Measurements from ENCODE around the gene CIRBP. TPM values are rescaled to one million over a fixed set of nuclear protein-coding genes. Genes with fewer than 3 reads are reported as not detected.

The CIRBP gene
- total and polyA plus RNA-seq, 2 of the 13 experiments (the other 11 are each of a cell fraction or from before 2014, with no cell fraction given), result 133 to 140 TPM

DNA sequence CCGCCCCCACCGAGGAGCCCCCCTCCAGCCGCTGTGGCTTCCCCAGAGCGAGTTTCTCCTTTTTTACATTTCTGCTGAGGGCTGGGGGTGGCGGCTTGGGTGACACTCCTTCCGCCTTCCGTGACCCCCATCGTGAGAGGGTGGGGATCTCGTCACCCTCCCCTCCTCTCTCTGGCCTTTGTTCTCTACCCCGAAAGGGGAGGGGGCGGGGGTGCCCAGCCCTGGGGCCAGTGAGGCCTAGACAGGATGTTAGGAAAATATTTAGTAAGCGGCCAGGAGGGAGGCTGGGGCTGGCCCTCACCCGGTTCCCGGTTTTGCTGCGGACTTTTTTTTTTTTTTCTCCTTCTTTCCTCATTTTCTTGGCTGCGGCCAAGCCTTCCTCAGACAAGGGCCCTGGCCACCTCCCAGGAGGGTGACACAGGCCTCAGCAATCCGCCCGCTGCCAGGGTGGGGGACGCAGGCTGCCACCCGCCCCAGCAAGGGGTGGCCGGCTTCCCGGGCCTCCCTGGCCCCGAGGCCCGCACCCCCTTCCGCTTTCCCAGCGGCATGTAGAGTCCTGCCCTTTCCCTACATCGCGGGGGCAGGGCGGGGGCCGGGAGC lies 16.8 kb upstream of the CIRBP start (continued):
- TF ChIP-seq GLI4 (CRISPR knock-in tag; IDR thresholded peaks at IDR 0.05; ENCODE audit: borderline replicate concordance) (no peak; the same call in 1 of the 2 replicates), NFATC3 (CRISPR knock-in tag; IDR thresholded peaks at IDR 0.05) (no peak), HOXA7 (CRISPR knock-in tag; IDR thresholded peaks at IDR 0.05) (no peak), ZNF83 (CRISPR knock-in tag; IDR thresholded peaks at IDR 0.05; ENCODE audit: borderline replicate concordance) (no peak), MED8 (CRISPR knock-in tag; IDR thresholded peaks at IDR 0.05; ENCODE audit: insufficient replicate concordance) (peak; percentile 61), ZNF546 (CRISPR knock-in tag; conservative IDR thresholded peaks at IDR 0.05) (0 out of 2 replicates have a peak, but pooled peaks have one; percentile 16), TCF7 (IDR thresholded peaks at IDR 0.05; ENCODE audit: low read depth) (peak; percentile 76; the same call in 1 of the 2 replicates), ZBTB20 (CRISPR knock-in tag; IDR thresholded peaks at IDR 0.05; ENCODE audit: borderline replicate concordance, low read depth) (no peak), PHF5A (CRISPR knock-in tag; IDR thresholded peaks at IDR 0.05; ENCODE audit: low read depth, unreplicated experiment) (no peak), SMAD3 (CRISPR knock-in tag; IDR thresholded peaks at IDR 0.05) (peak; percentile 62; the same call in 1 of the 2 replicates), CREB1 (IDR thresholded peaks at IDR 0.05) (0 out of 2 replicates have a peak, but pooled peaks have one; percentile 4), CREB1 (CRISPR knock-in tag; IDR thresholded peaks at IDR 0.05) (peak; percentile 19; the same call in 1 of the 2 replicates), SRSF1 (optimal IDR thresholded peaks at IDR 0.05; ENCODE audit: low read depth, low read length) (peak; percentile 48), ZNF891 (CRISPR knock-in tag; IDR thresholded peaks at IDR 0.05) (peak; percentile 30; the same call in 1 of the 2 replicates)
- TF ChIP-seq, protein P1, sequence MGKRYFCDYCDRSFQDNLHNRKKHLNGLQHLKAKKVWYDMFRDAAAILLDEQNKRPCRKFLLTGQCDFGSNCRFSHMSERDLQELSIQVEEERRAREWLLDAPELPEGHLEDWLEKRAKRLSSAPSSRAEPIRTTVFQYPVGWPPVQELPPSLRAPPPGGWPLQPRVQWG (CRISPR knock-in tag; IDR thresholded peaks at IDR 0.05; ENCODE audit: borderline replicate concordance, low read depth), result no peak
- TF ChIP-seq, protein P2, sequence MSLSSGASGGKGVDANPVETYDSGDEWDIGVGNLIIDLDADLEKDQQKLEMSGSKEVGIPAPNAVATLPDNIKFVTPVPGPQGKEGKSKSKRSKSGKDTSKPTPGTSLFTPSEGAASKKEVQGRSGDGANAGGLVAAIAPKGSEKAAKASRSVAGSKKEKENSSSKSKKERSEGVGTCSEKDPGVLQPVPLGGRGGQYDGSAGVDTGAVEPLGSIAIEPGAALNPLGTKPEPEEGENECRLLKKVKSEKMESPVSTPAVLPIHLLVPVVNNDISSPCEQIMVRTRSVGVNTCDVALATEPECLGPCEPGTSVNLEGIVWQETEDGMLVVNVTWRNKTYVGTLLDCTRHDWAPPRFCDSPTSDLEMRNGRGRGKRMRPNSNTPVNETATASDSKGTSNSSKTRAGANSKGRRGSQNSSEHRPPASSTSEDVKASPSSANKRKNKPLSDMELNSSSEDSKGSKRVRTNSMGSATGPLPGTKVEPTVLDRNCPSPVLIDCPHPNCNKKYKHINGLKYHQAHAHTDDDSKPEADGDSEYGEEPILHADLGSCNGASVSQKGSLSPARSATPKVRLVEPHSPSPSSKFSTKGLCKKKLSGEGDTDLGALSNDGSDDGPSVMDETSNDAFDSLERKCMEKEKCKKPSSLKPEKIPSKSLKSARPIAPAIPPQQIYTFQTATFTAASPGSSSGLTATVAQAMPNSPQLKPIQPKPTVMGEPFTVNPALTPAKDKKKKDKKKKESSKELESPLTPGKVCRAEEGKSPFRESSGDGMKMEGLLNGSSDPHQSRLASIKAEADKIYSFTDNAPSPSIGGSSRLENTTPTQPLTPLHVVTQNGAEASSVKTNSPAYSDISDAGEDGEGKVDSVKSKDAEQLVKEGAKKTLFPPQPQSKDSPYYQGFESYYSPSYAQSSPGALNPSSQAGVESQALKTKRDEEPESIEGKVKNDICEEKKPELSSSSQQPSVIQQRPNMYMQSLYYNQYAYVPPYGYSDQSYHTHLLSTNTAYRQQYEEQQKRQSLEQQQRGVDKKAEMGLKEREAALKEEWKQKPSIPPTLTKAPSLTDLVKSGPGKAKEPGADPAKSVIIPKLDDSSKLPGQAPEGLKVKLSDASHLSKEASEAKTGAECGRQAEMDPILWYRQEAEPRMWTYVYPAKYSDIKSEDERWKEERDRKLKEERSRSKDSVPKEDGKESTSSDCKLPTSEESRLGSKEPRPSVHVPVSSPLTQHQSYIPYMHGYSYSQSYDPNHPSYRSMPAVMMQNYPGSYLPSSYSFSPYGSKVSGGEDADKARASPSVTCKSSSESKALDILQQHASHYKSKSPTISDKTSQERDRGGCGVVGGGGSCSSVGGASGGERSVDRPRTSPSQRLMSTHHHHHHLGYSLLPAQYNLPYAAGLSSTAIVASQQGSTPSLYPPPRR (CRISPR knock-in tag; IDR thresholded peaks at IDR 0.05; ENCODE audit: borderline replicate concordance), result peak; percentile 66; the same call in 1 of the 2 replicates
- TF ChIP-seq, protein P3, sequence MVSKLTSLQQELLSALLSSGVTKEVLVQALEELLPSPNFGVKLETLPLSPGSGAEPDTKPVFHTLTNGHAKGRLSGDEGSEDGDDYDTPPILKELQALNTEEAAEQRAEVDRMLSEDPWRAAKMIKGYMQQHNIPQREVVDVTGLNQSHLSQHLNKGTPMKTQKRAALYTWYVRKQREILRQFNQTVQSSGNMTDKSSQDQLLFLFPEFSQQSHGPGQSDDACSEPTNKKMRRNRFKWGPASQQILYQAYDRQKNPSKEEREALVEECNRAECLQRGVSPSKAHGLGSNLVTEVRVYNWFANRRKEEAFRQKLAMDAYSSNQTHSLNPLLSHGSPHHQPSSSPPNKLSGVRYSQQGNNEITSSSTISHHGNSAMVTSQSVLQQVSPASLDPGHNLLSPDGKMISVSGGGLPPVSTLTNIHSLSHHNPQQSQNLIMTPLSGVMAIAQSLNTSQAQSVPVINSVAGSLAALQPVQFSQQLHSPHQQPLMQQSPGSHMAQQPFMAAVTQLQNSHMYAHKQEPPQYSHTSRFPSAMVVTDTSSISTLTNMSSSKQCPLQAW (CRISPR knock-in tag; IDR thresholded peaks at IDR 0.05), result peak; percentile 61
- TF ChIP-seq, protein P4, sequence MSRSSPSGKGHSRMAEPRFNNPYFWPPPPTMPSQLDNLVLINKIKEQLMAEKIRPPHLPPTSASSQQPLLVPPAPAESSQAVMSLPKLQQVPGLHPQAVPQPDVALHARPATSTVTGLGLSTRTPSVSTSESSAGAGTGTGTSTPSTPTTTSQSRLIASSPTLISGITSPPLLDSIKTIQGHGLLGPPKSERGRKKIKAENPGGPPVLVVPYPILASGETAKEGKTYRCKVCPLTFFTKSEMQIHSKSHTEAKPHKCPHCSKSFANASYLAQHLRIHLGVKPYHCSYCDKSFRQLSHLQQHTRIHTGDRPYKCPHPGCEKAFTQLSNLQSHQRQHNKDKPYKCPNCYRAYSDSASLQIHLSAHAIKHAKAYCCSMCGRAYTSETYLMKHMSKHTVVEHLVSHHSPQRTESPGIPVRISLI (CRISPR knock-in tag; IDR thresholded peaks at IDR 0.05; ENCODE audit: borderline replicate concordance), result peak; percentile 54; the same call in 1 of the 2 replicates
- TF ChIP-seq, protein P5, sequence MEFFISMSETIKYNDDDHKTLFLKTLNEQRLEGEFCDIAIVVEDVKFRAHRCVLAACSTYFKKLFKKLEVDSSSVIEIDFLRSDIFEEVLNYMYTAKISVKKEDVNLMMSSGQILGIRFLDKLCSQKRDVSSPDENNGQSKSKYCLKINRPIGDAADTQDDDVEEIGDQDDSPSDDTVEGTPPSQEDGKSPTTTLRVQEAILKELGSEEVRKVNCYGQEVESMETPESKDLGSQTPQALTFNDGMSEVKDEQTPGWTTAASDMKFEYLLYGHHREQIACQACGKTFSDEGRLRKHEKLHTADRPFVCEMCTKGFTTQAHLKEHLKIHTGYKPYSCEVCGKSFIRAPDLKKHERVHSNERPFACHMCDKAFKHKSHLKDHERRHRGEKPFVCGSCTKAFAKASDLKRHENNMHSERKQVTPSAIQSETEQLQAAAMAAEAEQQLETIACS (CRISPR knock-in tag; IDR thresholded peaks at IDR 0.05), result peak; percentile 22; the same call in 1 of the 2 replicates

Measured in HepG2 (cell line).